CD4-positive, CD25-positive, alpha-beta regulatory T cell (primary cell): Measurements from ENCODE around the gene SGF29. TPM values are rescaled to one million over a fixed set of nuclear protein-coding genes. Genes with fewer than 3 reads are reported as not detected.

Experiments
- ATAC-seq, 2 donors: fragments of 150-1000 bp; cut with Tn5 transposase; one replicate each; pipeline ENCODE4 v1.10.0; 2021; ENCODE audit warnings: low read depth in 2 of 2, moderate number of reproducible peaks in 2 of 2, moderate library complexity in 1 of 2
- DNase-seq, 3 donors: peaks; one replicate each; pipeline versions ENCODE4 v3.0.0 to v3.0.0-alpha.2; 2012 to 2022; ENCODE audit warnings: mixed read lengths in 1 of 3
- H3K27ac ChIP-seq: one replicate; pipeline ENCODE4 v1.7.0; 2013; ENCODE audit warnings: mild to moderate bottlenecking, low read length; ENCODE audit not compliant: insufficient read depth, poor library complexity, severe bottlenecking
- H3K27me3 ChIP-seq: one replicate; pipeline ENCODE4 v1.7.0; 2013; ENCODE audit warnings: low read length; ENCODE audit not compliant: control insufficient read depth, insufficient read depth
- H3K36me3 ChIP-seq: one replicate; pipeline ENCODE4 v1.7.0; 2013; ENCODE audit warnings: mild to moderate bottlenecking, low read length, moderate library complexity; ENCODE audit not compliant: control insufficient read depth, insufficient read depth
- H3K4me1 ChIP-seq: 2 replicates; pipeline ENCODE4 v1.7.0; 2013; ENCODE audit warnings: mild to moderate bottlenecking, low read length; ENCODE audit not compliant: insufficient read depth, control insufficient read depth, poor library complexity, severe bottlenecking
- H3K4me3 ChIP-seq: one replicate; pipeline ENCODE4 v1.7.0; 2013; ENCODE audit warnings: low read depth, mild to moderate bottlenecking, low read length, moderate library complexity
- H3K9me3 ChIP-seq, 2 experiments: 1 replicate in 1 of 2; 2 replicates in 1 of 2; pipeline ENCODE4 v1.7.0; 2013; ENCODE audit warnings: low read length in 2 of 2, mild to moderate bottlenecking in 1 of 2, moderate library complexity in 1 of 2; ENCODE audit not compliant: control insufficient read depth in 2 of 2
- H3K27ac Mint-ChIP-seq, 3 donors: one replicate each; pipeline ENCODE4 v1.8.0; 2020 to 2022; ENCODE audit warnings: mild to moderate bottlenecking in 3 of 3, mixed read lengths in 3 of 3, moderate library complexity in 2 of 3
- H3K27me3 Mint-ChIP-seq: one replicate; pipeline ENCODE4 v1.8.0; 2022; ENCODE audit warnings: mild to moderate bottlenecking, mixed read lengths
- H3K36me3 Mint-ChIP-seq: one replicate; pipeline ENCODE4 v1.8.0; 2020; ENCODE audit warnings: mixed read lengths
- H3K4me1 Mint-ChIP-seq, 4 donors: one replicate each; pipeline ENCODE4 v1.8.0; 2020 to 2022; ENCODE audit warnings: mixed read lengths in 4 of 4, mild to moderate bottlenecking in 1 of 4
- H3K4me3 Mint-ChIP-seq, 4 donors: one replicate each; pipeline ENCODE4 v1.8.0; 2020 to 2022; ENCODE audit warnings: mild to moderate bottlenecking in 4 of 4, mixed read lengths in 4 of 4, moderate library complexity in 3 of 4
- H3K9me3 Mint-ChIP-seq, 7 donors: one replicate each; pipeline ENCODE4 v1.8.0; 2020 to 2022; ENCODE audit warnings: mixed read lengths in 7 of 7, mild to moderate bottlenecking in 3 of 7, moderate library complexity in 2 of 7
- polyA plus RNA-seq, 4 donors: library from polyadenylated mRNA; unstranded; fragments of 300-500 nt; fragmentation: Illumina TruSeq; gene quantifications; one replicate each; pipeline ENCODE4 v1.2.3, GENCODE V29; 2021
- total RNA-seq: library from RNA; stranded (reverse); gene quantifications from one replicate; pipeline ENCODE4 v1.2.3, GENCODE V29; 2022

Gene SGF29
- 49.5 TPM for total RNA-seq
- 10 to 100 TPM; 43.4 to 97.5 (median 70.5) TPM for polyA plus RNA-seq

DNA sequence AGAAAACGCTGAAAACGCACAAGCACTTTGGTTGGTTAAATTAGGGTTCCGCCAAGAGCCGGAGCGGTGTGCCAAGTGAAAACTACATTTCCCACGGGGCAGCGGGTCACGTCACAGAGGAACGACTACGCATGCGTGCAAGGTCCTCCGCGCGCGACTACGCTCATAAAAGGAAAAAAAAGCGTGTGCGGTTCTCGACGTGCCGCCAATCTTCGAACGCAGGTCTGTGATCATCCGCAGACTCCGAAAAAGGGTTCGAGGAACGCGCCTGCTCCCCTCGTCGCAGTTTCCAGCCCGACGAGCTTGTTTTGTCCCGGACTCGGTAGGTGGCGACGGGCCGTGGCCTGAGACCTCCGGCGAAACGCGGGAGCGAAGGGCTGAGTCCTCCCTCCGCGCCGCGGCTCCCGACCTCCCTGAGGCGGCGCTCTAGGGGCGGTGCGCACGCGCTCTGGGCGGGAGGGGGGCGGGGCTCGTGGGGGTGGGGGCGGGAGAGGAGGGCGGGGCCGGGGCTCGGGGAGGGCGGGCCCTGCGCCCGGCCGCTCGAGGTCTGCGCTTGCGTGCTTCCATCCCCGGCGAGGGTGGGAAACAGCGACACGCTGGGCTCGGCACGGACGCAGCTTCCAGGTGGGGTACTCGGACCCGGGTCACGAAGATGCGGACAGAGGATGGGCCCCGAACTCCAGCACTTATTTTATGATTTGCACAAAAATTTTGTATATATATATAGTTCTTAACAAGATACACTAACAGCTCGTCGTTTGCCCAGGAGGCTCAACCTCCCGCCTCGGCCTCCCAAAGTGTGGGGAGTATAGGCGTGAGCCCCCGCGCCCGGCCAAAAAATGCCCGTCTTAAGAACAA, at the start of gene SGF29:
SGF29 (plus strand) TSS at position 145 of the 858 bp plus-strand sequence. CDS start 27,150 bp downstream, outside the sequence.
- peaks cover 23% of the 10 kb centered on the region for H3K4me1 ChIP-seq
- H3K27me3 ChIP-seq: no peaks in the 10 kb centered on the region
- peaks cover 16% of the 10 kb centered on the region for H3K36me3 ChIP-seq
- Mint-ChIP-seq H3K9me3 (peaks cover 0 to 2% (median 0%) of the 10 kb centered on the region in 7 donors), H3K27me3 (peaks cover 4% of the 10 kb centered on the region), H3K36me3 (peaks cover 12% of the 10 kb centered on the region), H3K4me1 (peaks cover 26 to 57% (median 36%) of the 10 kb centered on the region in 4 donors), H3K4me3 (peak within 1 kb of the TSS; percentile 92 to 96 (median 93)), H3K27ac (peak within 1 kb of the TSS; percentile 98)
- peak; percentile 85 to 86 for ATAC-seq
- H3K27ac ChIP-seq: peak within 1 kb of the TSS; percentile 97
- H3K9me3 ChIP-seq: no peaks in the 10 kb centered on the region
- DNase-seq: peak; percentile 88 to 97 (median 96)
- peak within 1 kb of the TSS; percentile 84 for H3K4me3 ChIP-seq

DNA sequence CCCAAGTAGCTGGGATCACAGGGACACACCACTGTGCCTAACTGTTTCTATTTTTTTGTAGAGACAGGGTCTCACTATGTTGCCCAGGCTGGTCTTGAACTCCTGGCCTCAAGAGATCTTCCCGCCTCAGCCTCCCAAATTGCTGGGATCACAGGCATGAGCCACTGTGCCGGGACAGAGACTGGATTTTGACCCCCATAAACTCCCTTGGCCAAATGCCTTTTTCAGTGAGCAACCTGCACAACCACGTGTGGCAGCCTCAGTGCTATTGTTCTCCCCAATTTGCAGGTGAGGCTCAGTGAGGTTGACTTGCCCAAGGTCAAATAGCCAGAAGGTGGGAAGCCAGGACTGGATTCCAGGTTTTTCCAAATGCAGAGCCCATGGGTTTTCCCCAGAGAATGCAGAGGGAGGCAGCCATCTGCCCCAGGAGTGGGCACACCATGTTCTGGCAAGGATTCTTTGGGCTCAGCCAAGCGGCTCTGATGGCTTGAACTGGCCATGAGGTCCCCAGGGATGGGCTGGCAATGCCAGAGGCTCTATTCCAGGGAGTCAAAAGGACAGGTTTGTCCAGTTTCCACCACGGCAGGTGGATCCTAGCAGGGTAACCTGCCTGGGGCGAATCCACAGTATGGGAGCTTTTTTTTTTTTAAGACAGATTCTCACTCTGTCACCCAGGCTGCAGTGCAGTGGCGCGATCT, 48.9 kb upstream of the SGF29 start:
- peaks cover 0 to 26% (median 7%) of the 10 kb centered on the region in 4 donors for H3K4me1 Mint-ChIP-seq
- H3K36me3 Mint-ChIP-seq: no peaks in the 10 kb centered on the region
- H3K27me3 Mint-ChIP-seq: peaks cover 10% of the 10 kb centered on the region
- Histone ChIP-seq H3K27me3 (no peaks in the 10 kb centered on the region), H3K9me3 (no peaks in the 10 kb centered on the region), H3K4me3 (no peak overlapping the region), H3K4me1 (peaks cover 13% of the 10 kb centered on the region), H3K36me3 (no peaks in the 10 kb centered on the region), H3K27ac (no peak overlapping the region)
- ATAC-seq (no peak), DNase-seq (no peak)
- no peaks in the 10 kb centered on the region for H3K9me3 Mint-ChIP-seq
- no peak overlapping the region for H3K4me3 Mint-ChIP-seq
- no peak overlapping the region for H3K27ac Mint-ChIP-seq

DNA sequence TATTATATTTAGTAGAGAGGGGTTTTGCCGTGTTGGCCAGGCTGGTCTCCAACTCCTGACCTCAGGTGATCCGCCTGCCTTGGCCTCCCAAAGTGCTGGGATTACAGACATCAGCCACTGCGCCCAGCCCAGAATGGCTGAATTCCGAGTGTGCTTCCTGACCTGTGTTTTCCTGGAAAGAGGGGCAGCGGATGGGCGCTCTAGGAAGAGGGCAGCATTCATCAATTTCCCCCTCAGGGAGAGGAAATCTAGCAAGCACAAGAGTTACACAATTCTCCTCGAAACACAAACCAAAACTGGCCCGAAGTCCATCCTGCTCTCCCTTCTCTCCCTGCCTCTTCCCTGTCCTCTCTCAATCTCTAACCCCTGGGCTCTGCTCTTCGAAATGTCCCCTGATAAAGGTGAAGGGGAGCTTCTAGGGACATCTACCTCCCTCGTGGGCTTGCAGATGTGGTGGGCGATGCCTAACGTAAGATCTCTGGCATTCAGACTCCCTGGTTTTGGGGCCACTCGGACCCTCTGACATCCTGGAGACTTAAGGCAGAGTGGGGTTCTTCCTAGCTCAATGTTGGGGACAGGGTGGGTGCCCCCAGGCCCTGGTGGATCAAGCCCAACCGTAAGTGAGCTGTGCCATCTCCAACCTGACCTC, 48.1 kb upstream of the SGF29 start:
- peaks cover 13% of the 10 kb centered on the region for H3K4me1 ChIP-seq
- Mint-ChIP-seq H3K4me3 (no peak overlapping the region), H3K36me3 (no peaks in the 10 kb centered on the region), H3K27ac (peak overlapping the region in 2 of 3 donors; percentile 38 to 77), H3K9me3 (no peaks in the 10 kb centered on the region), H3K4me1 (peaks cover 0 to 21% (median 9%) of the 10 kb centered on the region in 4 donors), H3K27me3 (peaks cover 10% of the 10 kb centered on the region)
- H3K4me3 ChIP-seq: no peak overlapping the region
- no peaks in the 10 kb centered on the region for H3K27me3 ChIP-seq
- DNase-seq (no peak), ATAC-seq (no peak)
- no peak overlapping the region for H3K27ac ChIP-seq
- H3K9me3 ChIP-seq: no peaks in the 10 kb centered on the region
- no peaks in the 10 kb centered on the region for H3K36me3 ChIP-seq

DNA sequence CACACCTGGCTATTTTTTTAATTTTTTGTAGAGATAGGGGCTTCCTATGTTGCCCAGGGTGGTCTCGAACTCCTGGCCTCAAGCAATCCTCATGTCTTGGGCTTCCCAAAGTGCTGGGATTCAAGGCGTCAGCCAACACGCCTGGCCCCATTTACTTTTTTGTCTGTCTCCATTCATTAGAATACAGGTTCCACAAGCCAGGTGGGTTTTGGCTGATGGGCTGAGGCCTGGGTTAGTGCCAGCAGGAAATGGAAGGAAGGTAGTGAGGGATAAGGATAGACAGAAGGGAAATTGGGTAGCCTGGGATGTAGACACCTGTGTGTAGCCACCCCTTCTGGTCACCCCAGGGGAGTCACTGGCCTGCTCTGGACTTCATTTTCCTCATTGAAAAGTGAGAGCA, 42.7 kb upstream of the SGF29 start:
- Histone ChIP-seq H3K9me3 (no peaks in the 10 kb centered on the region), H3K27ac (no peak overlapping the region), H3K4me1 (peaks cover 13% of the 10 kb centered on the region), H3K27me3 (no peaks in the 10 kb centered on the region), H3K4me3 (no peak overlapping the region), H3K36me3 (no peaks in the 10 kb centered on the region)
- no peak overlapping the region for H3K4me3 Mint-ChIP-seq
- H3K27me3 Mint-ChIP-seq: peaks cover 7% of the 10 kb centered on the region
- H3K4me1 Mint-ChIP-seq: peaks cover 0 to 32% (median 8%) of the 10 kb centered on the region in 4 donors
- no peaks in the 10 kb centered on the region for H3K9me3 Mint-ChIP-seq
- no peak overlapping the region for H3K27ac Mint-ChIP-seq
- no peaks in the 10 kb centered on the region for H3K36me3 Mint-ChIP-seq
- DNase-seq (no peak), ATAC-seq (no peak)

DNA sequence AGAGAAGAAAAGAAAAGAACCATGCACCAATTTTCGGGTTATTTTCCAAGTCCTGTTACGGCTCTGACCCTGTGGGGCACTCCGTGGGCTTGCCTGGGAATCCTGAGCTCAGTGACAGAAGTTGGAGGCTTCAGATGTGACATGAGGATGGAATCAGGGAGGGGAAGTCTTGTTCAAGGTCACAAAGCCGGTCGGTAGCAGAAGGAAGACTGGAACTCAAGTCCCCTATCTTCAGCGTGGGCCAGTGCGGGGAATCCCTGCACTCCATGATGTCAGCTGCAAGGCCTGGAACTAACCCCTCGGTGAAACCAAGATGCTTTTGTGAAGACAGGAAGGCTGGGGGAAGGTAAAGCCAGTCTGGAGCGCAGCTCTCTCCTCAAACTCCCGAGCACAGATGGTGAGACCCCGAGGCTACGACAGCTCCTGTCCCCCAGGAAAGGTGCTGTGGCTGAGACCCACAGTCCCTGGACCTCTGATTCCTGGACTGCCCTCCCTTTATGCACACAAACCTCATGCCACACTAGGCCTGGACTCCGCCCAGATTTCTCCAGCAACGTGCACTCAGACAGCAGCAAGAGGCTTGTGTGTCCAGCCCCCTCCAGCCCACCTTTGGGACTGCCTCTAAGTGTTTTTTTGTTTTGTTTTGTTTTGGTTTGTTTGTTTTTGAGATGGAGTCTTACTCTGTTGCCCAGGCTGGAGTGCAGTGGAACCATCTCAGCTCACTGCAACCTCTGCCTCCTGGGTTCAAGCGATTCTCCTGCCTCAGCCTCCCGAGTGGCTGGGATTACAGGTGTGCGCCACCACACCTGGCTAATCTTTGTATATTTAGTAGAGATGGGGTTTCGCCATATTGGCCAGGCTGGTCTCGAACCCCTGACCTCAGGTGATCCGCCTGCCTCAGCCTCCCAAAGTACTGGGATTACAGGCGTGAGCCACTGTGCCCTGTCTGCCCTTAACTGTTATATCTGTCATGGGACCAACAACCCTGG, 41.6 kb upstream of the SGF29 start:
- H3K9me3 ChIP-seq: no peaks in the 10 kb centered on the region
- no peaks in the 10 kb centered on the region for H3K36me3 ChIP-seq
- no peak overlapping the region for H3K4me3 ChIP-seq
- no peaks in the 10 kb centered on the region for H3K27me3 ChIP-seq
- ATAC-seq: no peak
- no peak overlapping the region for H3K27ac ChIP-seq
- H3K9me3 Mint-ChIP-seq: no peaks in the 10 kb centered on the region
- peaks cover 13% of the 10 kb centered on the region for H3K4me1 ChIP-seq
- H3K36me3 Mint-ChIP-seq: no peaks in the 10 kb centered on the region
- DNase-seq: no peak
- peaks cover 9% of the 10 kb centered on the region for H3K27me3 Mint-ChIP-seq
- no peak overlapping the region for H3K4me3 Mint-ChIP-seq
- H3K4me1 Mint-ChIP-seq: peaks cover 0 to 26% (median 7%) of the 10 kb centered on the region in 4 donors
- H3K27ac Mint-ChIP-seq: peak overlapping the region in 2 of 3 donors; percentile 80 to 83

DNA sequence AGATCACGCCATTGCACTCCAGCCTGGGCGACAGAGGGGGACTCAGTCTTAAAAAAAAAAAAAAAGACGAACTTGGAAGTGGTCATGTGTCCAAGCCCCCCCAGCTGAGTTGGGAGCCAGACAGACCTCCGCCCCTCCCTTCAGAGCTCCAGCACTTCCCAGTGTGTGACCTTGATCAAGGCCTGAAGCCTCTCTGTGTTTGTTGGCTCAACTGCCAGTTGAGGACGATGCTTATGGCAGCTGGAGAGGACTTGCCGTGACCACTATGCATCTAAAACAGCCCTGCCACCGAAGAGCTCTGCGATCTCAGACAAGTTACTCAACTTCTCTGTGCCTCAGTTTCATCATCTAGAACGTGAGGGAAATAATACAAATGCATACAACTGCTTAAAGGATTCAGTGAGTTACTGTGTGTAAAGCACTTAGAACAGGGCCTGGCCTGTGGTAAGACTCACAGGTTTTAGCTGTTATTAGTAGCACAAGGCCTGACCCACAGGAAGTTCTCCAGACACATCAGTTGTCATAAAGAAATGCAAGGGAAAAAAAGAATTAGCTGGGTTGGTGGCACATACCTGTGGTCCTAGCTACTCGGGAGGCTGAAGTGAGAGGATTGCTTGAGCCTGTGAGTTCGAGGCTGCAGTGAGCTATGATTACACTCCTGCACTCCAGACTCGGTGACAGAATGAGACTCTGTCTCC, 40.1 kb upstream of the SGF29 start:
- H3K4me3 Mint-ChIP-seq: no peak overlapping the region
- no peaks in the 10 kb centered on the region for H3K9me3 Mint-ChIP-seq
- no peaks in the 10 kb centered on the region for H3K36me3 Mint-ChIP-seq
- DNase-seq (no peak), ATAC-seq (no peak)
- Histone ChIP-seq H3K36me3 (no peaks in the 10 kb centered on the region), H3K4me3 (no peak overlapping the region), H3K4me1 (no peaks in the 10 kb centered on the region), H3K27ac (no peak overlapping the region), H3K9me3 (no peaks in the 10 kb centered on the region), H3K27me3 (no peaks in the 10 kb centered on the region)
- H3K27me3 Mint-ChIP-seq: peaks cover 9% of the 10 kb centered on the region
- H3K27ac Mint-ChIP-seq: no peak overlapping the region
- H3K4me1 Mint-ChIP-seq: peaks cover 0 to 13% (median 3%) of the 10 kb centered on the region in 4 donors
